Neural cell (in vitro differentiated cells): ENCODE measurements around the gene CYP2D6. TPM values are rescaled to one million over a fixed set of nuclear protein-coding genes. Genes with fewer than 3 reads are reported as not detected.
"Not testable (repeated sequence)": the region's sequence is repeated elsewhere in the genome, so short reads cannot be mapped to it uniquely, and the experiment has no call there.

Experiments used
- H2AFZ ChIP-seq: fragments of 200-600, 300-800 bp; sonication (generic), shearing (Covaris generic); 2 replicates; pipeline ENCODE4 v1.6.0; 2014; ENCODE audit warnings: low read depth, mild to moderate bottlenecking, antibody characterized with exemption, low read length, moderate library complexity
- H3F3A ChIP-seq: fragments of 200-600 bp; shearing (Covaris generic); 2 replicates; pipeline ENCODE4 v1.6.1; 2016; ENCODE audit warnings: mild to moderate bottlenecking, moderate library complexity, mixed read lengths, antibody characterized with exemption, low read length; ENCODE audit not compliant: insufficient read depth, poor library complexity, severe bottlenecking
- H3K27ac ChIP-seq: fragments of 200-600, 300-800 bp; sonication (generic), shearing (Covaris generic); 2 replicates; pipeline ENCODE4 v1.5.1; 2014; ENCODE audit warnings: mild to moderate bottlenecking, low read length, moderate library complexity
- H3K27me3 ChIP-seq: fragments of 300-800, 200-600 bp; sonication (generic), shearing (Covaris generic); 2 replicates; pipeline ENCODE4 v1.6.0; 2014; ENCODE audit warnings: mild to moderate bottlenecking, low read depth, low read length, moderate library complexity; ENCODE audit not compliant: insufficient read depth
- H3K36me3 ChIP-seq: fragments of 300-800, 200-600 bp; sonication (generic), shearing (Covaris generic); 2 replicates; pipeline ENCODE4 v1.5.1; 2014; ENCODE audit warnings: mild to moderate bottlenecking, antibody characterized with exemption, low read length, moderate library complexity; ENCODE audit not compliant: insufficient read depth
- H3K4me2 ChIP-seq: fragments of 300-800, 200-600 bp; sonication (generic), shearing (Covaris generic); 2 replicates; pipeline ENCODE4 v1.6.0; 2014; ENCODE audit warnings: mild to moderate bottlenecking, low read length
- H3K4me3 ChIP-seq: fragments of 300-800, 200-600 bp; sonication (generic), shearing (Covaris generic); 2 replicates; pipeline ENCODE4 v1.5.1; 2014; ENCODE audit warnings: mild to moderate bottlenecking, low read length, moderate library complexity
- H3K79me2 ChIP-seq: fragments of 200-600 bp; shearing (Covaris generic); replicated peaks from 2 replicates; pipeline ENCODE4 v1.6.0; 2014; ENCODE audit warnings: mild to moderate bottlenecking, low read length, moderate library complexity; ENCODE audit not compliant: insufficient read depth
- H3K9ac ChIP-seq: fragments of 300-800, 200-600 bp; sonication (generic), shearing (Covaris generic); 2 replicates; pipeline ENCODE4 v1.6.1; 2016; ENCODE audit warnings: mild to moderate bottlenecking, low read length, mixed read lengths
- H3K9me2 ChIP-seq: fragments of 200-600 bp; shearing (Covaris generic); 2 replicates; pipeline ENCODE4 v1.6.1; 2016; ENCODE audit warnings: mild to moderate bottlenecking, low read length, mixed read lengths; ENCODE audit not compliant: insufficient read depth
- H3K9me3 ChIP-seq: fragments of 200-600, 300-800 bp; sonication (generic), shearing (Covaris generic); 2 replicates; pipeline ENCODE4 v1.6.1; 2016; ENCODE audit warnings: mild to moderate bottlenecking, mixed run types, low read length, moderate library complexity, mixed read lengths
- H4K20me1 ChIP-seq: fragments of 200-600 bp; shearing (Covaris generic); 2 replicates; pipeline ENCODE4 v1.6.1; 2016; ENCODE audit warnings: mild to moderate bottlenecking, mixed run types; ENCODE audit not compliant: insufficient read depth
- EP300 ChIP-seq: fragments of 450-650 bp; conservative IDR thresholded peaks from 2 replicates; pipeline ENCODE4 v1.6.1; 2014; ENCODE audit warnings: antibody characterized with exemption, mild to moderate bottlenecking, moderate library complexity; ENCODE audit not compliant: poor library complexity, severe bottlenecking
- EZH2 ChIP-seq: fragments of 200-600, 300-800 bp; shearing (Covaris generic), sonication (generic); IDR thresholded peaks from 2 replicates; pipeline ENCODE4 v1.6.1; 2014; ENCODE audit warnings: antibody characterized with exemption, low read length, borderline replicate concordance, mild to moderate bottlenecking; ENCODE audit not compliant: insufficient read depth, poor library complexity, severe bottlenecking
- MXI1 ChIP-seq: fragments of 450-650 bp; conservative IDR thresholded peaks from 2 replicates; pipeline ENCODE4 v1.6.1; 2014; ENCODE audit warnings: antibody characterized with exemption, mild to moderate bottlenecking; ENCODE audit not compliant: poor library complexity, severe bottlenecking
- POLR2AphosphoS5 ChIP-seq: IDR thresholded peaks from 2 replicates; pipeline ENCODE4 v1.6.1; 2012
- RAD21 ChIP-seq: fragments of 450-650 bp; conservative IDR thresholded peaks from 2 replicates; pipeline ENCODE4 v1.6.1; 2014; ENCODE audit warnings: antibody characterized with exemption, mild to moderate bottlenecking, moderate library complexity
- REST ChIP-seq: IDR thresholded peaks from 2 replicates; pipeline ENCODE4 v1.6.1; 2012; ENCODE audit warnings: borderline replicate concordance
- SMC3 ChIP-seq: fragments of 450-650 bp; conservative IDR thresholded peaks from 2 replicates; pipeline ENCODE4 v1.6.1; 2014; ENCODE audit warnings: antibody characterized with exemption, mild to moderate bottlenecking, moderate library complexity; ENCODE audit not compliant: poor library complexity
- TAF1 ChIP-seq: IDR thresholded peaks from 2 replicates; pipeline ENCODE4 v1.6.1; 2012; ENCODE audit warnings: low read depth
- polyA plus RNA-seq: library from polyadenylated mRNA; depleted of rRNA; stranded (reverse); fragments of >200 nt; gene quantifications from 2 replicates; pipeline ENCODE4 v1.2.3, GENCODE V29; 2014
- TF ChIP-seq, protein P1 (sequence below): fragments of 450-650 bp; IDR thresholded peaks from 2 replicates; pipeline ENCODE4 v1.5.1; 2014; ENCODE audit warnings: antibody characterized with exemption, mild to moderate bottlenecking, moderate library complexity; ENCODE audit not compliant: poor library complexity, severe bottlenecking

The CYP2D6 gene
- polyA plus RNA-seq, 1 donor from 2014 or later = 11.5 TPM

- Histone ChIP-seq H3K27me3 (no peaks in the 10 kb centered on the region), H3K27ac (no peak overlapping the region), H3K9me3 (no peaks in the 10 kb centered on the region), H3K4me2 (no peak overlapping the region), H3F3A (no peaks in the 10 kb centered on the region), H3K36me3 (no peaks in the 10 kb centered on the region), H2AFZ (no peak overlapping the region), H4K20me1 (no peaks in the 10 kb centered on the region), H3K9me2 (no peaks in the 10 kb centered on the region), H3K4me3 (no peak overlapping the region), H3K9ac (no peak overlapping the region), H3K79me2 (no peaks in the 10 kb centered on the region)
- TF ChIP-seq POLR2AphosphoS5 (no peak), REST (no peak), TAF1 (no peak), EP300 (no peak), MXI1 (no peak)
- TF ChIP-seq, protein P1, sequence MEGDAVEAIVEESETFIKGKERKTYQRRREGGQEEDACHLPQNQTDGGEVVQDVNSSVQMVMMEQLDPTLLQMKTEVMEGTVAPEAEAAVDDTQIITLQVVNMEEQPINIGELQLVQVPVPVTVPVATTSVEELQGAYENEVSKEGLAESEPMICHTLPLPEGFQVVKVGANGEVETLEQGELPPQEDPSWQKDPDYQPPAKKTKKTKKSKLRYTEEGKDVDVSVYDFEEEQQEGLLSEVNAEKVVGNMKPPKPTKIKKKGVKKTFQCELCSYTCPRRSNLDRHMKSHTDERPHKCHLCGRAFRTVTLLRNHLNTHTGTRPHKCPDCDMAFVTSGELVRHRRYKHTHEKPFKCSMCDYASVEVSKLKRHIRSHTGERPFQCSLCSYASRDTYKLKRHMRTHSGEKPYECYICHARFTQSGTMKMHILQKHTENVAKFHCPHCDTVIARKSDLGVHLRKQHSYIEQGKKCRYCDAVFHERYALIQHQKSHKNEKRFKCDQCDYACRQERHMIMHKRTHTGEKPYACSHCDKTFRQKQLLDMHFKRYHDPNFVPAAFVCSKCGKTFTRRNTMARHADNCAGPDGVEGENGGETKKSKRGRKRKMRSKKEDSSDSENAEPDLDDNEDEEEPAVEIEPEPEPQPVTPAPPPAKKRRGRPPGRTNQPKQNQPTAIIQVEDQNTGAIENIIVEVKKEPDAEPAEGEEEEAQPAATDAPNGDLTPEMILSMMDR = no peak
These were observed 21.5 kb upstream of the CYP2D6 start for GRCh38 chr22:42151924-42152635.

- Histone ChIP-seq H3K36me3 (no peaks in the 10 kb centered on the region), H3F3A (no peaks in the 10 kb centered on the region), H3K27me3 (no peaks in the 10 kb centered on the region), H2AFZ (no peak overlapping the region), H3K9me3 (no peaks in the 10 kb centered on the region), H3K27ac (no peak overlapping the region), H3K4me3 (no peak overlapping the region), H3K9ac (no peak overlapping the region), H3K9me2 (no peaks in the 10 kb centered on the region), H4K20me1 (no peaks in the 10 kb centered on the region), H3K4me2 (no peak overlapping the region), H3K79me2 (no peaks in the 10 kb centered on the region)
- no peak for TF ChIP-seq SMC3
- no peak for TF ChIP-seq EP300
- TF ChIP-seq, protein P1 = no peak
- TF ChIP-seq REST = no peak
- TF ChIP-seq EZH2 = no peak
- no peak for TF ChIP-seq POLR2AphosphoS5
- no peak for TF ChIP-seq TAF1
- no peak for TF ChIP-seq RAD21
- no peak for TF ChIP-seq MXI1
These were observed 20.3 kb upstream of the CYP2D6 start for GRCh38 chr22:42150727-42151590.

GRCh38 chr22:42149798-42150197, 19.2 kb upstream of the CYP2D6 start:
- not testable (repeated sequence) for H3K9me2 ChIP-seq, H3K36me3 ChIP-seq

More at GRCh38 chr22:42149798-42150197, 19.2 kb upstream of the CYP2D6 start:
- H3K9ac ChIP-seq, H3K4me3 ChIP-seq, H3K4me2 ChIP-seq, H4K20me1 ChIP-seq, H3K27ac ChIP-seq, H3F3A ChIP-seq, H3K9me3 ChIP-seq, H3K27me3 ChIP-seq, H3K79me2 ChIP-seq, H2AFZ ChIP-seq: not testable (repeated sequence)
